NCI-H2081 treated with DMSO at 0.1 percent for 48 hours (cell line): ENCODE measurements around the gene UFSP1.
"Not testable (repeated sequence)": the region's sequence is repeated elsewhere in the genome, so short reads cannot be mapped to it uniquely, and the experiment has no call there.

Experiments used
- DNase-seq: peaks from one replicate; lab custom pipeline; 2025; lab: John Stamatoyannopoulos, UW

UFSP1 gene

DNA sequence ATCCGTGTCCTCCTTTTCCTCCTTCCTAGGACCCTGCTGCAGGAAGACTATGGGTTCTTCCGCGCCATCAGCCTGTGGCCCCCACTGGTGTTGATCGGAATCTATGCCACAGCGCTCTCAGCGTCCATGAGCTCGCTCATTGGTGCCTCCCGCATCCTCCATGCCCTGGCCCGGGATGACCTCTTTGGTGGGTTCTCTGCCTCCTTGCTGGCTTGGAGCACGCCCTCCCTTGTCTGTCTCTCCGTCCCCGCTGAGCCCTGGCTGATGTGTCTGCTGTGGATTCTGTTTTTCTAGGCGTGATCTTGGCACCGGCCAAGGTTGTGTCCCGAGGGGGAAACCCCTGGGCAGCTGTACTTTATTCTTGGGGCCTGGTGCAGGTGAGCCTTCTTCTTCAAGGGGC lies 29.7 kb downstream of the UFSP1 start:
- DNase-seq: no peak

- DNase-seq: no peak
These were observed 32.6 kb downstream of the UFSP1 start for GRCh38 chr7:100856871-100857282.

GRCh38 chr7:100855515-100855914 lies 34.0 kb downstream of the UFSP1 start:
- no peak for DNase-seq

- not testable (repeated sequence) for DNase-seq
These were observed 34.6 kb downstream of the UFSP1 start for GRCh38 chr7:100854899-100855298.

DNA sequence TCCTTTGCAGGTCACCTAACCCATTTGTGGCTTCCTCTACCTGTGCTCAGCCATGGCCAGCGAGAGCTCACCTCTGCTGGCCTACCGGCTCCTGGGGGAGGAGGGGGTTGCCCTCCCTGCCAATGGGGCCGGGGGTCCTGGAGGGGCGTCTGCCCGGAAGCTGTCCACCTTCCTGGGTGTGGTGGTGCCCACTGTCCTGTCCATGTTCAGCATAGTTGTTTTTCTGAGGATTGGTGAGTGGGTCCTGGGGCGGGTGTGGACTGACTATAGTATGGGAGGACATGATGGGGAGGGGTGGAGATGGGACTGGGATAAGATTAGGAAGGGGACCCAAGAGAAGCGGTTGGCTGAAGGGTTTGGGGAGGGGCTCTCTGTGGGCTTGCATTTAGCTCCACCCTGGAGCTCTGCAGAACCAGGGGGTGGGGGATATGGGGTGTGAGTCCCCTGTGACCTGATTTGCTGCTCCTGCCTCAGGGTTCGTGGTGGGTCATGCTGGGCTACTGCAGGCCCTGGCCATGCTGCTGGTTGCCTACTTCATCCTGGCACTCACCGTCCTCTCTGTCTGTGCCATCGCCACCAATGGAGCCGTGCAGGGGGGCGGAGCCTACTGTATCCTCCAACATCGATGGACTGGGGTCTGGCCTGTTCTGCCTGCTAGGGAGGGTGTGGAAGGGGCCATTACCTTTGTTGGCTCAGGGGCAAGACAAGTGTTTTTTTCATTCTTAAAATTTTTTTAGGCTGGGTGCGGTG lies 35.2 kb downstream of the UFSP1 start:
- no peak for DNase-seq

DNA sequence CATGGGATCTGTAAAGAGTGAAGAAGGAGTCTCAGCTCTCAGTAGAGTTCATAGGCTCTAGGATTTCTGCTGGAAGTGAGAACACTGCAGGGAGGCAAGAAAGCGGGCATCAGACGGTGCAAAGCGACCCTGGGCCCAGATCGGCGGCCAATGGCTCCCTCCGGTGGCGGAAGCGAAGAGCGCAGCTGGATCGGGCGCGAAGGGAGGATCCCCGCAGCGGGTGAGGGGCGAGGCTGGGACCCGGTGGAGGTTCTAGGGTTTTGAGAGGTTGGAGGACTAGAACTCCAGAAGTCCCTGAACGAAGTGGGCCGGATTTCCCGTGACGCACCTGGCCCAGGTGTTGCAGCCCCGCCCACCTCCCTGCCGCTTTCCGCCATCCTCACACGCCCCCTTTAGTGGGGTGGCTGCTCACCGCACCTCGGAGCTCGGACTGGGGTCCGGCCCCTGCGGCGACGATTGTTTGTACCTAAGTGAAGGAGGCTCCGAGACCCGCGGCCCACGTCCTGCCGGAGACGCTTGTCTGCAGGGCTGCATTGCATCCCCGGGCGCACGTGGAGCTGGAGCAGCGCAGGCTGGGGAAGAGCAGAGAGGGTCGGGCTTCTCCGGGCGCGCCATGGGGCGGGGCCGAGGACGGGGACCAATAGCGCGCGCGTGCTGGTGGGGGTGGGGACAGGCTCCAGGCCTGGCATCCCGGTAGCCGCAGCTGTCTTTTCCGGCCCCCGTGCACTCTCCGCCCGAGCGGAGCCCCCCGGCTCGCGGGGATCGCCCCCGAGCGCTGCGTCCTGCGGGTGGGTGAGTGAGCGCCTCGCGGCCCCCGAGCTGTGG lies 37.3 kb downstream of the UFSP1 start, which contains the start of gene SLC12A9:
SLC12A9 (plus strand) TSS at position 666 of the 825 bp plus-strand sequence. CDS start 1,485 bp downstream, outside the sequence.
- DNase-seq: peak; percentile 57

GRCh38 chr7:100847360-100847759 lies 42.2 kb downstream of the UFSP1 start:
- DNase-seq: no peak

GRCh38 chr7:100840470-100841100 lies 48.9 kb downstream of the UFSP1 start:
- DNase-seq: no peak

GRCh38 chr7:100839361-100839760 lies 50.2 kb downstream of the UFSP1 start:
- DNase-seq: no peak
